Spleen (tissue), 11 donors: ENCODE measurements around the gene FPGS. TPM values are rescaled to one million over a fixed set of nuclear protein-coding genes. Genes with fewer than 3 reads are reported as not detected.

Source experiments
- DNase-seq: peaks from one replicate; pipeline ENCODE4 v3.0.0-alpha.2; 2020
- H3K27ac ChIP-seq, 8 donors: fragments of 200-600 bp; sonication (generic) in 7 of 8; 1 replicate in 4 of 8; 2 replicates in 4 of 8; pipeline versions ENCODE4 v1.5.0 to v1.8.0; 2016 to 2021; ENCODE audit warnings: inconsistent platforms in 4 of 8, mild to moderate bottlenecking in 4 of 8, moderate library complexity in 1 of 8
- H3K27me3 ChIP-seq, 7 donors: fragments of 200-600 bp; sonication (generic) in 6 of 7; replicated peaks in 1 of 7; 1 replicate in 4 of 7; 2 replicates in 3 of 7; pipeline versions ENCODE4 v1.5.0 to v1.8.0; 2016 to 2021; ENCODE audit warnings: inconsistent platforms in 3 of 7, mild to moderate bottlenecking in 1 of 7
- H3K36me3 ChIP-seq, 6 donors: fragments of 200-600 bp; sonication (generic) in 5 of 6; 1 replicate in 4 of 6; 2 replicates in 2 of 6; pipeline versions ENCODE4 v1.5.0 to v1.8.0; 2016 to 2021; ENCODE audit warnings: inconsistent platforms in 2 of 6
- H3K4me1 ChIP-seq, 6 donors: fragments of 200-600 bp; sonication (generic) in 5 of 6; 1 replicate in 3 of 6; 2 replicates in 3 of 6; pipeline versions ENCODE4 v1.5.0 to v1.8.0; 2016 to 2021; ENCODE audit warnings: inconsistent platforms in 3 of 6
- H3K4me3 ChIP-seq, 8 donors: fragments of 200-600 bp; sonication (generic) in 7 of 8; 1 replicate in 4 of 8; 2 replicates in 4 of 8; pipeline versions ENCODE4 v1.5.0 to v1.8.0; 2016 to 2021; ENCODE audit warnings: inconsistent platforms in 4 of 8, mild to moderate bottlenecking in 4 of 8, moderate library complexity in 2 of 8
- H3K9me3 ChIP-seq, 8 donors: fragments of 200-600 bp; sonication (generic) in 7 of 8; 1 replicate in 4 of 8; 2 replicates in 4 of 8; pipeline versions ENCODE4 v1.5.0 to v1.8.0; 2016 to 2021; ENCODE audit warnings: inconsistent platforms in 4 of 8
- POLR2A ChIP-seq, 3 donors: fragments of 450-650 bp; IDR thresholded peaks; one replicate each; pipeline ENCODE4 v1.5.1; 2017; ENCODE audit warnings: antibody characterized with exemption in 3 of 3, mild to moderate bottlenecking in 1 of 3
- POLR2AphosphoS5 ChIP-seq, 3 donors: sonication (generic); formaldehyde crosslinking; IDR thresholded peaks; one replicate each; pipeline ENCODE4 v1.5.1; 2017; ENCODE audit warnings: antibody characterized with exemption in 3 of 3
- WGBS, 5 donors: extraction: QIAGEN DNeasy Blood & Tissue Kit in 3 of 5; methylation state at CpG; one replicate each; pipeline versions ENCODE4 v1.1.5 to v1.1.7; 2013 to 2018; 5-methylcytosine and 5-hydroxymethylcytosine counted together
- intact Hi-C: fragments of 100-400 bp; cut with DNase I; formaldehyde crosslinking; loops from one replicate; pipeline ENCODE4 v1.15.0; 2023; ENCODE audit warnings: low total_unique reads
- microRNA-seq, 3 donors: library from miRNA; unstranded; fragments of <30 nt; microRNA quantifications; one replicate each; pipeline versions ENCODE4 to v1.1.0, GENCODE V29; 2019 to 2020
- polyA plus RNA-seq, 3 donors: library from polyadenylated mRNA; stranded (reverse); fragments of 200-250 nt; gene quantifications; one replicate each; pipeline ENCODE4 v1.2.1, GENCODE V29; 2013
- small RNA-seq, 4 donors: library from RNA; depleted of rRNA; stranded (forward); fragments of <200 nt; gene quantifications; one replicate each; pipeline ENCODE3, GENCODE V24; 2016
- total RNA-seq, 7 donors: library from RNA; depleted of rRNA in 3 of 7; stranded (reverse); fragments of >200 nt in 3 of 7; fragmentation: NEBNext Ultra II Directional in 4 of 7; extraction: Animal tissue kit (Norgen Biotek cat#: 25700) in 4 of 7; gene quantifications; one replicate each; pipeline versions ENCODE4 v1.1.0 to v1.2.1, GENCODE V29; 2016 to 2021
- TF ChIP-seq, protein P1 (sequence below), 11 experiments: fragments of 200-600 bp in 7 of 11; fragments of 450-650 bp in 4 of 11; sonication (generic) in 4 of 11; IDR thresholded peaks in 8 of 11; conservative IDR thresholded peaks in 3 of 11; 1 replicate in 7 of 11; 2 replicates in 4 of 11; pipeline versions ENCODE4 v1.4.0 to v1.8.0; 2016 to 2021; ENCODE audit warnings: antibody characterized with exemption in 11 of 11, inconsistent platforms in 4 of 11, mild to moderate bottlenecking in 1 of 11
- donor health status: healthy with polysubstance abuse.
- donor health status: DM: no; HTN: no; CAD: no; lungs with moderate emphysema.
- donor health status: DM: no; HTN: no; CAD: no.
- donor health status: Bipolar disorder and iron deficiency.
- donor health status: healthy.
- donor health status: DM: no; HTN: no; CAD: no.
- donor health status: DM: yes; HTN: yes; CAD: no.

The FPGS gene
- total and polyA plus RNA-seq, 10 donors, result 33.3 to 94.6 (median 66.4) TPM

DNA sequence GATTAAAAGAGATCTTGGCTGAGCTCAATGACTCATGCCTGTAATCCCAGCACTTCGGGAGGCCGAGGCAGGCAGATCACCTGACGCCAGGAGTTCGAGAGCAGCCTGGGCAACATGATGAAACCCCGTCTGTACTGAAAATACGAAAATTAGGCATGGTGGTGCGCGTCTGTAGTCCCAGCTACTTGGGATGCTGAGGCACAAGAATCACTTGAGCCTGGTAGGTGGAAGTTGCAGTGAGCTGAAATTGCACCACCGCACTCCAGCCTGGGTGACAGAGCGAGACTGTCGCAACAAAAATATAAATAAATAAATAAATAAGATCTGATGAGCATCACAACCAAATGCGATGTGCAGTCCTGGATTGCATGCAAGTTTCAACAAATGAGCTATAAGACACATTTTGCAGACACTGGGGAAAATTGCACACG, 60.5 kb downstream of the FPGS start:
- H3K27ac ChIP-seq, result peak overlapping the region; percentile 84 to 92 (median 88)
- no peaks in the 10 kb centered on the region for H3K9me3 ChIP-seq
- no peaks in the 10 kb centered on the region for H3K27me3 ChIP-seq
- DNase-seq, result no peak
- H3K4me1 ChIP-seq, result peaks cover 61 to 100% (median 88%) of the 10 kb centered on the region in 6 donors
- no peak overlapping the region for H3K4me3 ChIP-seq
- peaks cover 0 to 11% (median 0%) of the 10 kb centered on the region in 6 donors for H3K36me3 ChIP-seq
- intact Hi-C loops, result loop anchor here (10.0 kb wide), 1 partner anchor 68 kb away; no protein-coding TSS in a partner anchor
- 53 to 86% (median 66%) methylated on average over 13 of the region's 13 CpGs for WGBS, 5 donors
- TF ChIP-seq POLR2AphosphoS5 (IDR thresholded peaks at IDR 0.05) (no peak), POLR2A (IDR thresholded peaks at IDR 0.05) (no peak)
- TF ChIP-seq, protein P1, sequence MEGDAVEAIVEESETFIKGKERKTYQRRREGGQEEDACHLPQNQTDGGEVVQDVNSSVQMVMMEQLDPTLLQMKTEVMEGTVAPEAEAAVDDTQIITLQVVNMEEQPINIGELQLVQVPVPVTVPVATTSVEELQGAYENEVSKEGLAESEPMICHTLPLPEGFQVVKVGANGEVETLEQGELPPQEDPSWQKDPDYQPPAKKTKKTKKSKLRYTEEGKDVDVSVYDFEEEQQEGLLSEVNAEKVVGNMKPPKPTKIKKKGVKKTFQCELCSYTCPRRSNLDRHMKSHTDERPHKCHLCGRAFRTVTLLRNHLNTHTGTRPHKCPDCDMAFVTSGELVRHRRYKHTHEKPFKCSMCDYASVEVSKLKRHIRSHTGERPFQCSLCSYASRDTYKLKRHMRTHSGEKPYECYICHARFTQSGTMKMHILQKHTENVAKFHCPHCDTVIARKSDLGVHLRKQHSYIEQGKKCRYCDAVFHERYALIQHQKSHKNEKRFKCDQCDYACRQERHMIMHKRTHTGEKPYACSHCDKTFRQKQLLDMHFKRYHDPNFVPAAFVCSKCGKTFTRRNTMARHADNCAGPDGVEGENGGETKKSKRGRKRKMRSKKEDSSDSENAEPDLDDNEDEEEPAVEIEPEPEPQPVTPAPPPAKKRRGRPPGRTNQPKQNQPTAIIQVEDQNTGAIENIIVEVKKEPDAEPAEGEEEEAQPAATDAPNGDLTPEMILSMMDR (IDR thresholded peaks at IDR 0.05 in 8 of 11, conservative IDR thresholded peaks at IDR 0.05 in 3 of 11), result no peak

Small RNAs within 50 kb of the gene (microRNA-seq; reads per million reads assigned to microRNA genes)
- gene MIR2861 (0 to 0.28 (median 0) reads per million in 3 donors), gene MIR3960 (0 reads per million in 3 donors)

Small RNAs within 50 kb of the gene (small RNA-seq; reads per million reads assigned to genes)
- gene RF00019 (0 reads per million in 4 donors), gene RNA5SP296 (0 reads per million in 4 donors)

Other genes starting within 250 kb of the FPGS start
- 10 to 100 TPM; 26.0 to 75.7 (median 38.5) TPM for gene STXBP1, start 190.6 kb upstream of the FPGS start, total RNA-seq
- gene STXBP1, start 190.6 kb upstream of the FPGS start, polyA plus RNA-seq, result 1 to 10 TPM; 4.3 to 7.6 (median 6.0) TPM
- gene CFAP157, start 95.9 kb upstream of the FPGS start, total RNA-seq, result under 1 TPM in 4 of 7 donors, not detected in 3; 0.13 to 0.21 (median 0.17) TPM
- under 1 TPM; 0.09 to 0.13 (median 0.12) TPM for gene CFAP157, start 95.9 kb upstream of the FPGS start, polyA plus RNA-seq
- gene PTRH1, start 87.2 kb upstream of the FPGS start, total RNA-seq, result 10 to 100 TPM in 4 of 7 donors, 1 to 10 TPM in 3; 8.1 to 17.9 (median 10.7) TPM
- 10 to 100 TPM in 2 of 3 donors, 1 to 10 TPM in 1; 7.4 to 17.5 (median 14.7) TPM for gene PTRH1, start 87.2 kb upstream of the FPGS start, polyA plus RNA-seq
- gene TTC16, start 86.8 kb upstream of the FPGS start, total RNA-seq, result 1 to 10 TPM in 6 of 7 donors, under 1 TPM in 1; 0.60 to 3.1 (median 2.0) TPM
- gene TTC16, start 86.8 kb upstream of the FPGS start, polyA plus RNA-seq, result under 1 TPM; 0.12 to 0.98 (median 0.61) TPM
- 10 to 100 TPM; 16.8 to 36.5 (median 24.5) TPM for gene TOR2A, start 67.6 kb upstream of the FPGS start, total RNA-seq
- gene TOR2A, start 67.6 kb upstream of the FPGS start, polyA plus RNA-seq, result 10 to 100 TPM; 17.9 to 29.1 (median 18.4) TPM
- 10 to 100 TPM; 44.7 to 85.4 (median 61.2) TPM for gene SH2D3C, start 24.2 kb upstream of the FPGS start, total RNA-seq
- 10 to 100 TPM; 27.0 to 51.1 (median 34.3) TPM for gene SH2D3C, start 24.2 kb upstream of the FPGS start, polyA plus RNA-seq
- gene CDK9, start 16.8 kb upstream of the FPGS start, total RNA-seq, result 100 to 1,000 TPM in 4 of 7 donors, 10 to 100 TPM in 3; 68.3 to 149 (median 103) TPM
- 10 to 100 TPM; 49.2 to 87.6 (median 87.1) TPM for gene CDK9, start 16.8 kb upstream of the FPGS start, polyA plus RNA-seq
- gene ENG, start 51.8 kb downstream of the FPGS start, total RNA-seq, result 100 to 1,000 TPM; 150 to 334 (median 247) TPM
- gene ENG, start 51.8 kb downstream of the FPGS start, polyA plus RNA-seq, result 10 to 100 TPM; 29.2 to 63.1 (median 47.8) TPM
- 10 to 100 TPM; 41.3 to 89.7 (median 59.7) TPM for gene AK1, start 74.8 kb downstream of the FPGS start, total RNA-seq
- 10 to 100 TPM; 47.0 to 97.9 (median 82.7) TPM for gene AK1, start 74.8 kb downstream of the FPGS start, polyA plus RNA-seq
- gene ST6GALNAC6, start 96.7 kb downstream of the FPGS start, total RNA-seq, result 100 to 1,000 TPM in 1 of 7 donors, 10 to 100 TPM in 6; 62.5 to 118 (median 75.9) TPM
- 10 to 100 TPM; 29.0 to 68.0 (median 31.7) TPM for gene ST6GALNAC6, start 96.7 kb downstream of the FPGS start, polyA plus RNA-seq
- gene ST6GALNAC4, start 114.2 kb downstream of the FPGS start, total RNA-seq, result 10 to 100 TPM; 48.6 to 92.8 (median 65.8) TPM
- 10 to 100 TPM; 16.0 to 36.7 (median 19.5) TPM for gene ST6GALNAC4, start 114.2 kb downstream of the FPGS start, polyA plus RNA-seq
- 1 to 10 TPM in 2 of 7 donors, under 1 TPM in 3, not detected in 2; 0.46 to 3.6 (median 0.94) TPM for gene PIP5KL1, start 127.9 kb downstream of the FPGS start, total RNA-seq
- under 1 TPM; 0.13 to 0.51 (median 0.42) TPM for gene PIP5KL1, start 127.9 kb downstream of the FPGS start, polyA plus RNA-seq
- gene DPM2, start 135.0 kb downstream of the FPGS start, total RNA-seq, result 10 to 100 TPM; 19.5 to 31.3 (median 25.2) TPM
- gene DPM2, start 135.0 kb downstream of the FPGS start, polyA plus RNA-seq, result 10 to 100 TPM; 23.6 to 33.8 (median 28.1) TPM
- 100 to 1,000 TPM in 1 of 7 donors, 10 to 100 TPM in 6; 27.3 to 102 (median 72.8) TPM for gene EEIG1, start 178.1 kb downstream of the FPGS start, total RNA-seq
- 10 to 100 TPM; 28.6 to 39.6 (median 29.0) TPM for gene EEIG1, start 178.1 kb downstream of the FPGS start, polyA plus RNA-seq